ENCODE results near the gene ARCN1. TPM values are rescaled to one million over a fixed set of nuclear protein-coding genes. Genes with fewer than 3 reads are reported as not detected.

The ARCN1 gene
- total RNA-seq, 1 donor from 2014 or later, result 63.9 TPM

- peak in 1 of 2 donors; percentile 38 for DNase-seq (ENCODE audit: low read depth in 2 of 2)
These were observed 48.4 kb downstream of the ARCN1 start for GRCh38 chr11:118620529-118621070.

GRCh38 chr11:118621071-118621783 lies 49.0 kb downstream of the ARCN1 start:
- peak; percentile 84 to 92 for DNase-seq (ENCODE audit: low read depth in 2 of 2)

- peak in 1 of 2 donors; percentile 35 for DNase-seq (ENCODE audit: low read depth in 2 of 2)
These were observed 49.7 kb downstream of the ARCN1 start for GRCh38 chr11:118621784-118622375.

- peak; percentile 35 to 67 for DNase-seq (ENCODE audit: low read depth in 2 of 2)
These were observed 50.4 kb downstream of the ARCN1 start for GRCh38 chr11:118622376-118623268.

GRCh38 chr11:118623269-118623655 lies 51.1 kb downstream of the ARCN1 start:
- peak in 1 of 2 donors; percentile 47 for DNase-seq (ENCODE audit: low read depth in 2 of 2)

- DNase-seq (ENCODE audit: low read depth in 2 of 2), result no peak
These were observed 53.0 kb downstream of the ARCN1 start for GRCh38 chr11:118625036-118625690.

- no peak for DNase-seq (ENCODE audit: low read depth in 2 of 2)
These were observed 53.8 kb downstream of the ARCN1 start for GRCh38 chr11:118625976-118626375.

- DNase-seq (ENCODE audit: low read depth in 2 of 2), result no peak
These were observed 55.4 kb downstream of the ARCN1 start for GRCh38 chr11:118627566-118627965.

GRCh38 chr11:118628031-118628430 lies 55.8 kb downstream of the ARCN1 start:
- no peak for DNase-seq (ENCODE audit: low read depth in 2 of 2)

GRCh38 chr11:118628432-118628831 lies 56.2 kb downstream of the ARCN1 start:
- no peak for DNase-seq (ENCODE audit: low read depth in 2 of 2)

GRCh38 chr11:118628861-118629549 lies 56.8 kb downstream of the ARCN1 start:
- DNase-seq (ENCODE audit: low read depth in 2 of 2), result no peak

GRCh38 chr11:118629761-118630661 lies 57.8 kb downstream of the ARCN1 start:
- no peak for DNase-seq (ENCODE audit: low read depth in 2 of 2)

- no peak for DNase-seq (ENCODE audit: low read depth in 2 of 2)
These were observed 59.1 kb downstream of the ARCN1 start for GRCh38 chr11:118631142-118631909.

- no peak for DNase-seq (ENCODE audit: low read depth in 2 of 2)
These were observed 60.5 kb downstream of the ARCN1 start for GRCh38 chr11:118632577-118633318.

GRCh38 chr11:118633319-118633690 lies 61.1 kb downstream of the ARCN1 start:
- DNase-seq (ENCODE audit: low read depth in 2 of 2), result no peak

GRCh38 chr11:118633979-118634378 lies 61.8 kb downstream of the ARCN1 start:
- DNase-seq (ENCODE audit: low read depth in 2 of 2), result no peak

- peak; percentile 53 for DNase-seq (ENCODE audit: low read depth in 2 of 2)
These were observed 62.4 kb downstream of the ARCN1 start for GRCh38 chr11:118634431-118635236.

GRCh38 chr11:118635237-118635591 lies 63.0 kb downstream of the ARCN1 start:
- DNase-seq (ENCODE audit: low read depth in 2 of 2), result no peak

Data from lung microvascular endothelial cell (primary cell).